RWPE2 (cell line): ENCODE measurements around the gene PAMR1.

Source experiments
- ATAC-seq: fragments of 200-7000 bp; cut with Tn5 transposase; 3 replicates; pipeline ENCODE4 v1.9.1; 2021; ENCODE audit warnings: low read depth
- DNase-seq: peaks from one replicate; pipeline ENCODE4 v3.0.0-alpha.2; 2020; ENCODE audit warnings: low spot score
- H3K27ac ChIP-seq: fragments of 450-650 bp; 2 replicates; pipeline ENCODE4 v1.5.1; 2017; ENCODE audit warnings: mild to moderate bottlenecking; ENCODE audit not compliant: poor library complexity, severe bottlenecking
- H3K27me3 ChIP-seq: fragments of 250-450 bp; sonication (Bioruptor Pico); 2 replicates; pipeline ENCODE4 v1.5.1; 2021; ENCODE audit warnings: mild to moderate bottlenecking, moderate library complexity; ENCODE audit not compliant: insufficient read depth, poor library complexity, severe bottlenecking
- H3K36me3 ChIP-seq: fragments of 250-450 bp; sonication (Bioruptor Pico); 2 replicates; pipeline ENCODE4 v1.5.1; 2020; ENCODE audit warnings: low read depth, mild to moderate bottlenecking, moderate library complexity
- H3K4me1 ChIP-seq: fragments of 250-450 bp; sonication (Bioruptor Pico); 2 replicates; pipeline ENCODE4 v1.5.1; 2021; ENCODE audit warnings: mild to moderate bottlenecking, moderate library complexity; ENCODE audit not compliant: insufficient read depth, poor library complexity, severe bottlenecking
- H3K4me3 ChIP-seq: fragments of 250-450 bp; sonication (Bioruptor Pico); 2 replicates; pipeline ENCODE4 v1.5.1; 2021; ENCODE audit warnings: mild to moderate bottlenecking, moderate library complexity; ENCODE audit not compliant: severe bottlenecking
- H3K9me3 ChIP-seq: fragments of 250-450 bp; sonication (Bioruptor Pico); 2 replicates; pipeline ENCODE4 v1.5.1; 2021; ENCODE audit warnings: mild to moderate bottlenecking, moderate library complexity; ENCODE audit not compliant: severe bottlenecking
- TF ChIP-seq, protein P1 (sequence below): fragments of 450-650 bp; IDR thresholded peaks from one replicate; pipeline ENCODE4 v1.5.1; 2017; ENCODE audit warnings: mild to moderate bottlenecking, moderate library complexity; ENCODE audit not compliant: poor library complexity, severe bottlenecking

Gene PAMR1

DNA sequence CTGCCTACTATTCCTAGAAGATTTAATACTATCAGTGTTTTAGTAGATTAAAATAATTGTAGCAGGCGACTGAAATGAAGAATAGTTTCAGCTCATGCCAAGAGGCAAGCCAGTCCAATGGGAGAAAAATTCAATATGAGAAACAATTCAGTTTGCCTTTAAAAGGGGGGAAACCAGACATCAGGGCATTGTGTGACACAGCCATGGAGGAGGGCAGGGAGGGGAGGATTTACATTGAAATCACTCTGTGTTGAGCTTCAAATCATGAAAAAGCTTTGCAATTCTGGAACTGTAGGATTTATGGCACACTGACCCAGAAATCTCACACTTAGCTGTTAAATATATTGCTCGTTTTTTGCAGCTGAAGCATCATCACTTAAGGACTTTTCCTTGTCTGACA, 110.6 kb downstream of the PAMR1 start:
- H3K27me3 ChIP-seq = peaks cover 65% of the 10 kb centered on the region
- ATAC-seq = no peak
- DNase-seq = no peak

DNA sequence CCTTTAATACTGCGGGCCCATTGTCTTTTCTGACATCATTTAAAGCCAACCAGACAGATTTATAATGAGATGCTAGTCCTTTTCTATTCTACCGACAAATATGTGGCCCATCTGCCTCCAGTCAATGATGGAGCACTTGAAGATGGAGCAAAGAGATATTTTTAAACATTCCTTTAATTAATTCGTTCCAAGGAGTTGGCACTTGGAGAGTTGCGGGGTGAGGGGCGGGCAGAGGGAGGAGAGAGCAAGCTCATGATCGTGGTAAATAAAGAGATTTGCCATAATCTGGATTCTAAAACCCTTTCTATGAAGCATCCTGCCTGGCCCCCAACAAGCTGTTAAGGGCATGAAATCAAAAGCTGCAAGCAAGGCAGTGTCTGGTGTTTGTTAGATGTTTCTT, 111.1 kb downstream of the PAMR1 start:
- H3K4me3 ChIP-seq = no peak overlapping the region
- no peaks in the 10 kb centered on the region for H3K9me3 ChIP-seq
- TF ChIP-seq, protein P1, sequence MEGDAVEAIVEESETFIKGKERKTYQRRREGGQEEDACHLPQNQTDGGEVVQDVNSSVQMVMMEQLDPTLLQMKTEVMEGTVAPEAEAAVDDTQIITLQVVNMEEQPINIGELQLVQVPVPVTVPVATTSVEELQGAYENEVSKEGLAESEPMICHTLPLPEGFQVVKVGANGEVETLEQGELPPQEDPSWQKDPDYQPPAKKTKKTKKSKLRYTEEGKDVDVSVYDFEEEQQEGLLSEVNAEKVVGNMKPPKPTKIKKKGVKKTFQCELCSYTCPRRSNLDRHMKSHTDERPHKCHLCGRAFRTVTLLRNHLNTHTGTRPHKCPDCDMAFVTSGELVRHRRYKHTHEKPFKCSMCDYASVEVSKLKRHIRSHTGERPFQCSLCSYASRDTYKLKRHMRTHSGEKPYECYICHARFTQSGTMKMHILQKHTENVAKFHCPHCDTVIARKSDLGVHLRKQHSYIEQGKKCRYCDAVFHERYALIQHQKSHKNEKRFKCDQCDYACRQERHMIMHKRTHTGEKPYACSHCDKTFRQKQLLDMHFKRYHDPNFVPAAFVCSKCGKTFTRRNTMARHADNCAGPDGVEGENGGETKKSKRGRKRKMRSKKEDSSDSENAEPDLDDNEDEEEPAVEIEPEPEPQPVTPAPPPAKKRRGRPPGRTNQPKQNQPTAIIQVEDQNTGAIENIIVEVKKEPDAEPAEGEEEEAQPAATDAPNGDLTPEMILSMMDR = no peak
- DNase-seq = no peak
- no peaks in the 10 kb centered on the region for H3K4me1 ChIP-seq
- no peak overlapping the region for H3K27ac ChIP-seq
- peaks cover 60% of the 10 kb centered on the region for H3K27me3 ChIP-seq
- ATAC-seq = no peak
- H3K36me3 ChIP-seq = no peaks in the 10 kb centered on the region

More for the DNA sequence above, 110.6 kb downstream of the PAMR1 start:
- Histone ChIP-seq H3K9me3 (no peaks in the 10 kb centered on the region), H3K4me1 (no peaks in the 10 kb centered on the region), H3K36me3 (no peaks in the 10 kb centered on the region), H3K27ac (no peak overlapping the region), H3K4me3 (no peak overlapping the region)
- TF ChIP-seq, protein P1 = no peak

DNA sequence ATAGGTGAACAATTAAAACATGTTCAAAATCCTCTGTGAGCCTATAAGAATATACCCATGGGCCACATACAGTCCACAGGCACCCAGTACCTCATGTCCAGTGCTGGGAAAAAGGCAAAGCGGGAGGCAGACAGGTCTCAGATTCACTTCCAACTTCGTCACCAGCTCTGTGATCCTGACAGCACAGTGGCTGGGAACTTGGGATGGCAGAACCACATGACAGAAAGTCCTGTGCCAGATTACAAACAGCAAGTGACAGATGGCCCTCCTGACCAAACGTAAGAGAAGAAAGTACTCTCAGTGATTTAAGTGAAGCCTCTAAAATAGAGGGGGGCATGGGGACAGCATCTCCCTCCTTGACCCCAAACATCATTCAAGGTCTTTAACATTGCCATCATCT, 111.8 kb downstream of the PAMR1 start:
- H3K4me1 ChIP-seq = no peaks in the 10 kb centered on the region
- DNase-seq (no peak), ATAC-seq (no peak)
- H3K4me3 ChIP-seq = no peak overlapping the region
- no peaks in the 10 kb centered on the region for H3K36me3 ChIP-seq
- H3K27me3 ChIP-seq = peaks cover 53% of the 10 kb centered on the region
- no peaks in the 10 kb centered on the region for H3K9me3 ChIP-seq
- no peak overlapping the region for H3K27ac ChIP-seq
- TF ChIP-seq, protein P1 = no peak

DNA sequence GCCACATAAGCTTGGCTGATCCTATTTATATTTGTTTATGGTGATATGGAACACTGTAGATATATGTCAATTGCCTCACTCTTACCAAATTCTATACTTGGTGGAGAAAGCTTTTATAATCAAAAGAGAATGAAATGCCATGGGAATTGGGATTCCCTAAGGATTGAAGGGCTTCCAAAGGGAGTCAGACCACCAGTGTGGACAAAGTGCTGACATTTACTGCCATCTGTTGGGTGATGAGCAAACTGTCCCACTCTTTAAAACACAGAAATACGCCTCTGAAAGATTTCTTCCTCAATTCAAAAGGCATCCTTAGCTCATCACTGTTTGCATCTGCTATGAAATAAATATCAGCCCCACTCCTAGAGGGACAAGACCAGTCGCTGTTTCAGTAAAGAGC, 113.1 kb downstream of the PAMR1 start:
- Histone ChIP-seq H3K27me3 (peaks cover 40% of the 10 kb centered on the region), H3K9me3 (no peaks in the 10 kb centered on the region), H3K27ac (no peak overlapping the region), H3K4me1 (no peaks in the 10 kb centered on the region), H3K36me3 (no peaks in the 10 kb centered on the region), H3K4me3 (no peak overlapping the region)
- TF ChIP-seq, protein P1 = peak; percentile 66
- no peak for DNase-seq
- ATAC-seq = peak; percentile 38; the same call in 1 of the 3 replicates

DNA sequence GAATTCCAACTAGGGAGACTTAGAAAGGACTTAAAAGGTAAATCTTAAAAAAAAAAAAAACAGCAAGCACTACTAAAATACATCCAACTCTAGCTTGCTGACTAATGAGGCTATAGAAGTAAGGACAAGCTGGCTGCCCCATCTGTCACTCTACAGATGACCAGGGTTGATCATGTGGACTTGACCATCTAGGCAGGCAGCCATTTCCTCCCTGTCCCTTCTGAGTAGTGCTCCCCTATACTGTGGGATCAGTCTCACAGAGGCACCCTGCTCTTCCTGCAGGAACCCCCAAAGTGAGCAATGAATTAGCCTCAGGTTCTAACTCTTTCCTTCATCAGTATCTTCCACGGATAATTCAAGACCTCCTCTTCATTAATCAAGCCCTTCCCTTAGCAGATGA, 118.4 kb downstream of the PAMR1 start:
- no peaks in the 10 kb centered on the region for H3K27me3 ChIP-seq
- H3K4me1 ChIP-seq = no peaks in the 10 kb centered on the region
- TF ChIP-seq, protein P1 = no peak
- no peak for ATAC-seq
- no peak for DNase-seq
- no peaks in the 10 kb centered on the region for H3K36me3 ChIP-seq
- no peaks in the 10 kb centered on the region for H3K9me3 ChIP-seq
- no peak overlapping the region for H3K27ac ChIP-seq
- H3K4me3 ChIP-seq = no peak overlapping the region
